Heart right ventricle (tissue), 16 donors: Measurements from ENCODE around the gene CEL. TPM values are rescaled to one million over a fixed set of nuclear protein-coding genes. Genes with fewer than 3 reads are reported as not detected.
"Not testable (repeated sequence)": the region's sequence is repeated elsewhere in the genome, so short reads cannot be mapped to it uniquely, and the experiment has no call there.

ENCODE experiments used
- ATAC-seq, 8 donors: fragments of 200-7000 bp; cut with Tn5 transposase; one replicate each; pipeline ENCODE4 v1.9.1; 2020; ENCODE audit warnings: mild to moderate bottlenecking in 8 of 8, moderate library complexity in 8 of 8, moderate number of reproducible peaks in 1 of 8
- DNase-seq, 2 donors: peaks; one replicate each; pipeline ENCODE4 v3.0.0-alpha.2; 2020
- H3K27ac ChIP-seq, 10 donors: fragments of 200-600 bp; sonication (generic) in 2 of 10; one replicate each; pipeline versions ENCODE4 v1.5.0 to v1.8.0; 2020 to 2022; ENCODE audit warnings: mild to moderate bottlenecking in 3 of 10
- H3K27me3 ChIP-seq, 7 donors: fragments of 200-600 bp; one replicate each; pipeline ENCODE4 v1.8.0; 2021 to 2022; ENCODE audit warnings: mild to moderate bottlenecking in 2 of 7
- H3K36me3 ChIP-seq, 9 donors: fragments of 200-600 bp; sonication (generic) in 1 of 9; one replicate each; pipeline versions ENCODE4 v1.5.0 to v1.8.0; 2020 to 2022; ENCODE audit warnings: mild to moderate bottlenecking in 2 of 9
- H3K4me1 ChIP-seq, 9 donors: fragments of 200-600 bp; sonication (generic) in 1 of 9; one replicate each; pipeline versions ENCODE4 v1.5.0 to v1.8.0; 2020 to 2022; ENCODE audit warnings: mild to moderate bottlenecking in 4 of 9
- H3K4me3 ChIP-seq, 10 donors: fragments of 200-600 bp; sonication (generic) in 2 of 10; one replicate each; pipeline versions ENCODE4 v1.5.0 to v1.8.0; 2020 to 2022; ENCODE audit warnings: mild to moderate bottlenecking in 7 of 10, moderate library complexity in 2 of 10
- H3K9me3 ChIP-seq, 11 donors: fragments of 200-600 bp in 10 of 11; sonication (generic) in 2 of 11; one replicate each; pipeline versions ENCODE4 v1.5.0 to v1.8.0; 2013 to 2022; ENCODE audit warnings: mild to moderate bottlenecking in 2 of 11, control low read depth in 1 of 11, moderate library complexity in 1 of 11
- CTCF ChIP-seq, 9 donors: fragments of 200-600 bp; sonication (generic) in 2 of 9; IDR thresholded peaks; one replicate each; pipeline versions ENCODE4 v1.5.0 to v1.8.0; 2021 to 2022; ENCODE audit warnings: antibody characterized with exemption in 9 of 9, mild to moderate bottlenecking in 5 of 9, moderate library complexity in 1 of 9
- WGBS, 2 donors: extraction: QIAGEN DNeasy Blood & Tissue Kit; methylation state at CpG; one replicate each; pipeline ENCODE4 v1.1.7; 2013; ENCODE audit warnings: inconsistent platforms in 1 of 2; 5-methylcytosine and 5-hydroxymethylcytosine counted together
- intact Hi-C, 10 donors: fragments of 100-400 bp; cut with DNase I; formaldehyde crosslinking; loops; one replicate each; pipeline versions ENCODE4 v1.11.1 to v1.14.2; 2022
- polyA plus RNA-seq, 2 donors: library from polyadenylated mRNA; stranded (reverse); fragments of 200-250 nt; gene quantifications; one replicate each; pipeline ENCODE4 v1.2.3, GENCODE V29; 2013
- total RNA-seq, 10 donors: library from RNA; stranded (reverse); fragmentation: NEBNext Ultra II Directional in 3 of 10; extraction: Animal tissue kit (Norgen Biotek cat#: 25700) in 3 of 10; gene quantifications; one replicate each; pipeline versions ENCODE4 v1.2.1 to v1.2.4, GENCODE V29; 2021 to 2023
- donor health status: Arrhythmogenic right ventricular cardiomyopathy.
- donor health status: ischemic (EF 13 %, LVEDD 7.1; RV severe dilation, severe dysfunction).
- donor health status: healthy with polysubstance abuse.
- donor health status: DM: no; HTN: yes; CAD: no.
- donor health status: DM: no; HTN: no; CAD: no.
- donor health status: ischemic (EF 25% LVEDD 6.9; RV normal size, moderate dysfunction).
- donor health status: ischemic (EF 25% LVEDD 5.7; RV mildly dilated, moderate dysfunction).
- donor health status: healthy.
- donor health status: DM: yes; HTN: yes; CAD: no.
- donor health status: Ischemic cardiomyopathy.
- donor health status: ischemic (EF 35%, LVEDD 5.7; RV mildly dilated, moderate dysfunction).
- donor health status: nonischemic (EF 11% LVEDD 7.7; RV severe dilation, severe dysfunction).
- donor health status: DM: yes; HTN: yes; CAD: no.
- donor health status: PGD.
- donor health status: ischemic (EF 29% LVEDD 5.4; RV normal size, mild dysfunction).
- donor health status: nonischemic (EF 23%, LVEDD 6.1; RV moderate dilation, normal function).

CEL gene
- total and polyA plus RNA-seq, 12 donors, result 1.5 to 10.1 (median 2.8) TPM

- no peaks in the 10 kb centered on the region for H3K9me3 ChIP-seq
- 30 to 37% methylated on average over 7 of the region's 7 CpGs for WGBS, 2 donors
- no peak for ATAC-seq
- H3K36me3 ChIP-seq, result peaks cover 0 to 40% (median 12%) of the 10 kb centered on the region in 9 donors
- no peak overlapping the region for H3K4me3 ChIP-seq
- no peak for DNase-seq
- TF ChIP-seq CTCF (IDR thresholded peaks at IDR 0.05), result no peak
- H3K27me3 ChIP-seq, result no peaks in the 10 kb centered on the region
- intact Hi-C loops, result loop anchor here in 1 of 10 donors (10.0 kb wide), 1 partner anchor 85 kb away; no protein-coding TSS in a partner anchor
- H3K27ac ChIP-seq, result peak overlapping the region in 4 of 10 donors; percentile 1 to 36 (median 12)
- peaks cover 6 to 42% (median 31%) of the 10 kb centered on the region in 9 donors for H3K4me1 ChIP-seq
Observed at GRCh38 chr9:133059623-133060022, 2.2 kb upstream of the CEL start.

GRCh38 chr9:133060417-133060841, 1.4 kb upstream of the CEL start:
- Histone ChIP-seq H3K27me3 (no peaks in the 10 kb centered on the region), H3K36me3 (peaks cover 0 to 32% (median 12%) of the 10 kb centered on the region in 9 donors), H3K9me3 (no peaks in the 10 kb centered on the region), H3K27ac (peak overlapping the region in 5 of 10 donors; percentile 13 to 56 (median 22)), H3K4me3 (no peak overlapping the region), H3K4me1 (peaks cover 3 to 38% (median 28%) of the 10 kb centered on the region in 9 donors)
- WGBS, 2 donors, result 42 to 45% methylated on average over 6 of the region's 6 CpGs
- TF ChIP-seq CTCF (IDR thresholded peaks at IDR 0.05), result no peak
- peak in 4 of 8 donors; percentile 7 to 27 (median 18) for ATAC-seq
- intact Hi-C loops, result no loop called here
- DNase-seq, result no peak

GRCh38 chr9:133061019-133061763, 590 bp upstream of the CEL start:
- H3K4me1 ChIP-seq, result peaks cover 3 to 33% (median 24%) of the 10 kb centered on the region in 9 donors
- peaks cover 0 to 24% (median 9%) of the 10 kb centered on the region in 9 donors for H3K36me3 ChIP-seq
- H3K4me3 ChIP-seq, H3K27me3 ChIP-seq, DNase-seq, intact Hi-C loops, H3K9me3 ChIP-seq: not testable (repeated sequence)
- 38 to 43% methylated on average over 14 of the region's 14 CpGs for WGBS, 2 donors
- peak; percentile 30 to 67 (median 41) for ATAC-seq
- peak overlapping the region in 8 of 10 donors; percentile 43 to 62 (median 58) for H3K27ac ChIP-seq

GRCh38 chr9:133062569-133062968, 788 bp downstream of the CEL start:
- H3K27ac ChIP-seq, H3K9me3 ChIP-seq, H3K4me3 ChIP-seq, ATAC-seq, intact Hi-C loops, DNase-seq, H3K27me3 ChIP-seq: not testable (repeated sequence)
- Histone ChIP-seq H3K4me1 (peaks cover 3 to 27% (median 24%) of the 10 kb centered on the region in 9 donors), H3K36me3 (peaks cover 0 to 10% (median 0%) of the 10 kb centered on the region in 9 donors)
- 65 to 75% methylated on average over 3 to 4 of the region's 8 CpGs for WGBS, 2 donors

- Histone ChIP-seq H3K27ac (no peak overlapping the region), H3K4me1 (peaks cover 3 to 27% (median 23%) of the 10 kb centered on the region in 9 donors), H3K4me3 (no peak overlapping the region), H3K36me3 (peaks cover 0 to 5% (median 0%) of the 10 kb centered on the region in 9 donors), H3K9me3 (no peaks in the 10 kb centered on the region), H3K27me3 (no peaks in the 10 kb centered on the region)
- intact Hi-C loops, result no loop called here
- 87 to 93% methylated on average over 8 of the region's 8 CpGs for WGBS, 2 donors
- ATAC-seq (no peak), DNase-seq (no peak)
- TF ChIP-seq CTCF (IDR thresholded peaks at IDR 0.05), result no peak
Observed at GRCh38 chr9:133063159-133063499, 1.3 kb downstream of the CEL start.
